Smooth muscle cell of the brain vasculature (primary cell): ENCODE results near the gene CAVIN4.

Source experiments
- DNase-seq: peaks from one replicate; pipeline ENCODE4 v3.0.0-alpha.2; 2012; ENCODE audit warnings: low read depth, low spot score

The CAVIN4 gene

GRCh38 chr9:100590481-100590880 lies 12.6 kb downstream of the CAVIN4 start:
- DNase-seq, result no peak

- no peak for DNase-seq
These were observed 13.3 kb downstream of the CAVIN4 start for GRCh38 chr9:100591139-100591538.

DNA sequence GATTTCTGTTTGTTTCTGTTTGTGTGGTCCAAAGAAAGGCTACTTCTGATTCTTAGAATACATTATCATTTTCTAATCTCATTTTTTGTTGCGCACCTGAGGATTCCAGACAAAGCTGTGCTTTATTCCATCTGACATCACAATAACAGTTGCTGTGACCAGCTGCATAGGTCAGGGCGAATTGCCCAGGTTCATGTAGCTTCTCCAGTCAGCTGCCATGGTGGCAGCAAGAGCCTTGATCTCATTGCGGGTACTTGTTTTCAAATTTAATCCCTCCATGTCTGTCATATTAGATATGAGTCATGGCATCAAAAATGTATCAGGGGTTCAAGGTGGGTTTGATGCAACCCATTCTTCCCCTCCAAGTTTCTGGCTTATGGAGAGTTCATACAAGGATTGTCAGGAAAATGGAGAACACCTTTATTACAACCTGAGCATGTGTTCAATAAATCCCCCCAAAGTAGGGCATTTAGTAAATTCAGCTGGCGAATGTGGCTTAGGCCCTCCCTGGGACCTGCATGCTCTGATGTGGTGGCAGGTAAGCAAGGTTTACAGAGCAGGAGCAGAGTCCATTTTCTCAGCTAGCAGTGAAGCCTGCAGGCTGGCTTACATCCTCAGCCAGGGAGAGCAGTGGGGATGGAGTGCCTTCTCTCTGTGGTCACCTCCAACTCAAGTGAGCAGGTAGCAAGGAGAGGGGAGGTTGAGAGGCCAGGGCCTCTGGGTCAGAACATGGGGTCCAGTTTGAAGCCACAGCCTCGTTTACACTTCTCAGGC lies 13.9 kb downstream of the CAVIN4 start:
- DNase-seq, result no peak

GRCh38 chr9:100595391-100596199 lies 17.7 kb downstream of the CAVIN4 start:
- DNase-seq, result no peak

DNA sequence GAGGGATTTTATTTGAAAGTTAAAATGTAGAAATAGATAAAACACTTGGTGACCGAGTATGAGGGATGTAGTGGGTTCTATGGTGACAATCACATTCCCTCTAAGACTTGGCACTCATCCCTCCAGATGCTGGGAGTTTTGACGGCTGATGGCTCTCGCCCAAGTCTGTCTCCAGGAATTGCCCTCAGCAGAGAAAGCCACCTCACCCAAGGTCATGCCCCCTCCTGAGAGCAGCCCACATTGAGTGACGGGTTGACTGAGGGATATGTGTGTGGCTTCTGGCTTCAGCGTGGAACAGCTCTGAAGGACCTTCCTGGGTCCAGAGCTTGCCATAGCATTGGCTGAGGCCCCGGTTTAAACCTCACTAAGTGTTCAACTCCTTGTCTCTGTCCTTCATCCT lies 19.4 kb downstream of the CAVIN4 start:
- DNase-seq, result no peak

- no peak for DNase-seq
These were observed 20.8 kb downstream of the CAVIN4 start for GRCh38 chr9:100598641-100599145.

DNA sequence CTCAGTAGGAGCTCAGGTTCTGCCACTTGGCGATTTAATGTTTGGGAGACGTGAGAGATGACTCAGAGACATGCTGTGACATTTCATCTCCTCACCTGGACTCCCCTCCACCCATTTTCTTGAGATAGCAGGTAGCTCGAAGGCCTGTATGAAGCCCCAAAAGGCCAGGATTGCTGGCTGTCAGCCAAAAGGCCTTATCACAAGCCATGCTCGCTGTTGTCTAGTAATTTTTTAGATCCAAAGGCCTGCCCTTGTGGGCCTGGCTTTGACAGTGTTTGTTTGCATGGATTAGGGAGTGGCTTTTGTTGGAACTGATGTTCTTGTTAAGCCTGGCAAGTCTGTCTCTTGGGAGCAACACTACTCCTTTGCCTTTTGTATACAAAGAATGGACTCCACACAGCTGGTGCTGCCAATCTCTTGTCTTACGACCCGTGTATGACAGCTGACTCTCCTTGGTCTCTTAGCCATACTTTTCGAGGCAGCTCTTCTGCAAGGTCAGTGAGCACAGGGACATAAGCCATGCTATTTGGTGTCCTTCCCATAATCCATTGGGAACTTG lies 22.7 kb downstream of the CAVIN4 start:
- DNase-seq, result no peak

- no peak for DNase-seq
These were observed 23.3 kb downstream of the CAVIN4 start for GRCh38 chr9:100601216-100601615.

DNA sequence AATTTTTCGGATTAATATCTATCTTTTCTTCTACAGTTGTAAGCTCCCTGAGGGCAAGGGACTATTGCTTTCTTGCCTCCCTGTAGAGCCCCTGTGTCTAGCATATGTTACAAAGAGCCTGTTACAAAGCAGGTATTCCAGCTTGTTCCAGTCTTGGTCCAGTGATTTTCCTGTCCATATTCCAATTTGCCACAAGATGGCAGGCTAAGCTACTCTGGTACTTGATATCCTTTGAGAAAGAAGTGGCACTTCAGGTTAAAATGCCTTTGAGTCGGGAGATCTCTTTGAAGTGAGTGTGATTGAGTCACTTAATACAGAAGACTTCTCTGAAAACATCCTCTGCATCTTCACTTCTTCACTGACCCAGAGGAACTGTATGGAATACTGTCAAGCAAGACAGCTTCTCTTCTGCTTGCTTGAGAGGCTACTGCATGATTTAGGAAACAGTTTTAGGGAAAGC lies 24.5 kb downstream of the CAVIN4 start:
- no peak for DNase-seq

DNA sequence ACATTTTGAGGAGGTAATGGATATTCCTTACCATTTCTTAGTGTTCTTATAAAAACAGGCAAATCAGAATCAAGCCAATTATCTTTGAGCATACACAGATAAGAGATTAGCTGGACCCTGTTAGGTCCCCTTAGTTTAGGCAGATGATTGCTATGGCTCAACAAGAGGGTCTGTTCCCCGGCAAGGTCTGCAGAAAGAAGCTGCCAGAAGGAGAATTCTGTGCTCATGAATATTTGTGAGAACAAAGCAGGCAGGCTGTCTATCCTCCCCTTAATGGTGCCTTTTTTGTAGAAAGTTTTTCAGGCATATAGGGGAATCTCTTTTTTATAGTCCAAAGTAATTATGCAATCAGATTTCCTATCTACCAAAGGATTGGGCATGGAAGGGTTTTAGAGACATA lies 27.5 kb downstream of the CAVIN4 start:
- DNase-seq, result no peak

GRCh38 chr9:100619194-100619593 lies 41.3 kb downstream of the CAVIN4 start:
- no peak for DNase-seq

DNA sequence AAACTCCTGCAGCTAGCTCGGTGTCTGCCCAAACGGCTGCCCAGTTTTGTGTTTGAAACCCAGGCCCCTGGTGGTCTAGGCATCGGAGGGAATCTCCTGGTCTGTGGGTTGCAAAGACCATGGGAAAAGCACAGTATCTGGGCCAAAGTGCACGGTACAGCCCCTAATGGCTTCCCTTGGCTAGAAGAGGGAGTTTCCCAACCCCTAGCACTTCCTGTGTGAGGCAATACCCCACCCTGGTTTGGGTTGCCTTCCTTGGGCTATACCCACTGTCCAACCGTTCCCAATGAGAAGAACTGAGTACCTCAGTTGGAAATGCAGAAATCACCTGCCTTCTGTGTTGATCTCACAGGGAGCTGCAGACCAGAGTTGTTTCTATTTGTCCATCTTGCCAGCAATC lies 41.8 kb downstream of the CAVIN4 start:
- no peak for DNase-seq

DNA sequence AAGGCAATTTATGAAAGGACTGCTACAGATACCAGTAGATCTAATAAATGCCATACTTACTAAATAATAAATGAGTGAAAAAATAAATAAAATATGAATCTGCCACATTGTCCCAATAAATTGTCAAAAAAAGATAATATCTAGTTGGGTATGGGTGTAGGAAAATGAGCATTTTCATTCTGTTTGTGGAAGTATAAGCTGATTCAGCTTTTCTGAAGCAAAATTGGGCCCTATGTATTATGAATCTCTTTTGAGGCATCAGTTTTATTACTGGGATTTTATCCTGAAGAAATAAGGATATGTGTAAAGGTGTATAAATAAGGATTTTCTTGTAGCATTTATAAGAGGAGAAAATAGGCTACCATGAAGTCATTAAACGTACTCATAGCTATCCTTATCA lies 46.1 kb downstream of the CAVIN4 start:
- DNase-seq, result no peak

DNA sequence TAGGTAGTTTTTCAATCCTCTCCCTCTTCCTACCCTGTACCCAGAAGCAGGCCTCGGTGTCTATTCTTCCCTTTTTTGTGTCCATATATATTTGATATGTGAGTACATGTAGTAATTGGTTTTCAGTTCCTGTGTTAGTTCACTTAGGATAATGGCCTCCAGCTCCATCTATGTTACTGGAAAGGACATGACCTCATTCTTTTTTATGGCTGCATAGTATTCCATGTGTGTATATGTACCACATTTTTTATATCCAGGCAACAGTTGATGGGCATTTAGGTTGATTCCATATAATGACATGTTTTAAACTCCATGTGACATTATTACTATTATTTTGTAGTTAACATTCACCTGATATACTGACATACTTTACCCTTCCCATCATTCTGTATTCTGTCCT lies 49.1 kb downstream of the CAVIN4 start:
- no peak for DNase-seq

- no peak for DNase-seq
These were observed 59.9 kb downstream of the CAVIN4 start for GRCh38 chr9:100637787-100638186.
